ENCODE data around the gene SLC17A7.
A peak's percentile ranks its signal among the peaks of the same experiment; 100 is the strongest.

Gene SLC17A7

GRCh38 chr19:49425922-49426592 lies 15.3 kb downstream of the SLC17A7 start:
- DNase-seq, result peak; percentile 36

DNA sequence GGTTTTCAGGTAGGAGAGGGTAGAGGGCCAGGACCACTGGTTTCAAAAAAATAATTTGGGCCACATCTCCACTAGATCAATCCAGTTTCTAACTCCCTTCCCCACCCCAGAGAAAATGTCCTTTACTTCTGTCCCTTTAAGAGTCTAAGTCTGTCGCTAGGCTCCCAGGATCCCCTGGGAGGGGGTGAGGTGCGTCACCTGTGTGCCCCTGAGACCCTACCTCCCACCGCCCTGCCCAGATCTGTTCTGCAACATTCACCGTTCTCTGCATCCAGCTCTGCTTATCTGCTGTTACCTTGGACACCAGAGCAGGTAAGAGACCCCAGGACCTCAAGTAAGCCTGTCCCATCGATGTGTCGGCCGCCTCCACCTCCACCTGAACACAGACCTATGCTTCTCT lies 16.1 kb downstream of the SLC17A7 start, which contains the start of gene GFY:
Gene GFY, plus strand, starts transcription at position 211 of the 400 bp plus-strand sequence. CDS start 1,043 bp downstream, outside the sequence.
- no peak for DNase-seq

DNA sequence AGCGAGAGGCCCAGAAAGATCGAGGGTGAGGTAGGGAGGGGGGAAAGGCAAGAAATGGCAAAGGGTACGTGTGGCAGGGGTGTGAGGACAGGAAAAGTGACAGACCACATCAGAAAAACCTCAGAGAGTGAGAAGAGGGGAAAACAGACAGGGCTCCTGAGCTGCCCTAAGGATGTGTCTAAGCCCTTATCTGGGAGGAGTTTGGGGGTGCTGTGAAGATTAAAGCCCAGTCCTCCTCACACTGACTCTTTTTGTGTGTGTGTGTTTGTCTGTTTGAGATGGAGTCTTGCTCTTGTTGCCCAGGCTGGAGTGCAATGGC lies 17.4 kb downstream of the SLC17A7 start:
- DNase-seq, result no peak

DNA sequence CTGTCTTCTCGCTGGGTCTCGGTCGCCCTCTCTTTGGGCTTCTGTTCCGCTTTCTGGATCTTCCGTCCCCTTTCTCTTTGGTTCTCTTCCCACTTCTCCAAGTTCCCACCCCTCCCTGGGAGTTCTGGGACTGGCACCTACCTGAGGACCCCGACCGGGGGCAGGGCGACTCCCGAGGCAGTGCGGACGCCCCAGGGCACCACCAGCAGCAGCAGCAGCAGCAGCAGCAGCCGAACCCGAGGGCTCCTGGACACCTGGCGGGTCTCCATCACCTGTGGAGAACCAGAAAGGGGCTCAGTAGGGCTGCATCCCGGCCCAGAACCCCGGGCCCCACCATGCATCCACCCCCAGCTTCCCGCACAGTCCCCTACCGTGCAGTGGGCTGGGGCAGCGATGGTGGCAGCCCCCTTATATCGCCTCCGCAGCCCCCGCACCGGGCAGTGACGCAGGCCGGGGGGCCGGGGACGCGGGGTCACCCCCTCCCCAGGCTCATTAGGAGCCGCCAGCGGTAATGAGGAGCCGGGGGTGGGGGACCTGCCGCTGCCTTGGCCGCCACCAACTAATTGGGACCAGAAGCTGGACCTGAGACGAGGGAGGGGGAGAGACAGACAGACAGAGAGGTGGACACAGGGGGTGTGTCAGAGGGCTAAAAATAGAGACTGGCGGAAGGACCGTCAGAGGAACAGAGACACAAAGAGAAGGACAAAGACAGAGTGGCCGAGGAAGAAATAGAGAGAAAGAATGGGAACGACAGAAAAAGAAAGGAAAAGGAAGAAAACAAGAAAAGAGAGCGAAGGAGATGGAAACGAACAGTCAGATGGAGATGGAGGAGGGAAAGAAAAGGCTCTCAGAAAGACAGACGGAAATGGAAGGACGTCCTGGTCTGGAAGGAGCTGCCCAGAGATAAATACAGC lies 18.0 kb downstream of the SLC17A7 start, which contains the start of gene PTH2:
Gene PTH2, minus strand, starts transcription at position 371 of the 914 bp plus-strand sequence. Its CDS starts 102 bp downstream, at position 269.
- no peak for DNase-seq

- DNase-seq, result peak; percentile 34
Measured at GRCh38 chr19:49422407-49423070, 18.8 kb downstream of the SLC17A7 start.

DNA sequence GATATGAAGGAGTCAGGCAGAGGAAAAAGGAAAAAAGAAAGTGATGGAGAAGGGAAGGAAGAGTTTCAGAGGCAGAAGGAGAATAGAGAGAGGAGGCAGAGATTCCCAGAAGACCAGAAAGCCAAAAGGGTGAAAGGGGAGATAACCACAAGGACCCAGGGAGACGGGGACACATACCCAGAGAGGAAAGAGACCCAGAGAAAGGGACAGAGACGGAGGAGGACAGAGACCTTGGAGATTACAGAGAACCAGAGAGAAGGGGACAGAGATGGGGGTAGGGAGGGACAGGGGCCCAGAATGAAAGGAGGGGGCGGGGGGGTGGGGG lies 19.5 kb downstream of the SLC17A7 start:
- DNase-seq, result no peak

GRCh38 chr19:49421039-49421877 lies 20.1 kb downstream of the SLC17A7 start:
- DNase-seq, result peak; percentile 35

DNA sequence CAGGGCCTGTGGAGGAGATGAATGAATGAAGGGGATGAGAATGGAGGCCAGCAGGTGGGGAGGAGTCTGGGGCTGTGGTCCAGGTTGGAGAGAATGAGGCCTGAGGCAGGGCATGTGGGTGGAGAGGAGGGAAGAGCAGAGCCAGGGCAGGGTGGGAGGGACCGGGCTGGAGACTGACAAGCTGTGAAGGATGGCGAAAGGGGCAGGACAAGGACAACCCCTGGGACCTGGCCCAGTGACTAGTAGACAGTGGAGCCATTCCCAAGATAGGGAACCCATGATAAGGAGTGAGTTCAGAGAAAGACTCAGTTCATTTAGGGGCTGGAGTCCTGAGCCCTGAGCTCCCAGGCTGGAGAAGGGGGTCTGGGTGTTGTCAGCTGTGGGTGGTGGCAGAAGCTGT lies 21.1 kb downstream of the SLC17A7 start:
- DNase-seq, result no peak

DNA sequence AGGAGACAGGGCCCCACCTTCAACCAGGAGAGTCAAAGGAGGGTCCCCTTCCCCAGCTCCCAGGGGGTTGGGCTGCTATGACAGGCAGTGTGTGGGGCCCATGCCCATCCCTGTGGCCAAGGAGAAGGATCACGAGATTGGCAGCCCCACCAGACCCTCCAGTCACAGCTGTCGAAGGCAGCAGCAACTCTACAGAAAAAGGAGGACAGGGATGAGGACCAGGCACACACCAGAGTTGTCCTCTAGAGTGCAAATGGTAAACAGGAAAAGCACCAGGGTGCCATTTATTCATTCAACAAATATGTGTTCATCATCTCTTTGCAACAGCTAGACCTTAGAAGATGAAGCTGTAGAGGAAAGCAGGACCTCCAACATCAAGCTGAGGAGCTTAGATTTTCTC lies 22.2 kb downstream of the SLC17A7 start:
- no peak for DNase-seq

GRCh38 chr19:49418511-49418910 lies 22.8 kb downstream of the SLC17A7 start:
- no peak for DNase-seq

- DNase-seq, result no peak
Measured at GRCh38 chr19:49417088-49417487, 24.2 kb downstream of the SLC17A7 start.

GRCh38 chr19:49415810-49416200 lies 25.5 kb downstream of the SLC17A7 start:
- no peak for DNase-seq

DNA sequence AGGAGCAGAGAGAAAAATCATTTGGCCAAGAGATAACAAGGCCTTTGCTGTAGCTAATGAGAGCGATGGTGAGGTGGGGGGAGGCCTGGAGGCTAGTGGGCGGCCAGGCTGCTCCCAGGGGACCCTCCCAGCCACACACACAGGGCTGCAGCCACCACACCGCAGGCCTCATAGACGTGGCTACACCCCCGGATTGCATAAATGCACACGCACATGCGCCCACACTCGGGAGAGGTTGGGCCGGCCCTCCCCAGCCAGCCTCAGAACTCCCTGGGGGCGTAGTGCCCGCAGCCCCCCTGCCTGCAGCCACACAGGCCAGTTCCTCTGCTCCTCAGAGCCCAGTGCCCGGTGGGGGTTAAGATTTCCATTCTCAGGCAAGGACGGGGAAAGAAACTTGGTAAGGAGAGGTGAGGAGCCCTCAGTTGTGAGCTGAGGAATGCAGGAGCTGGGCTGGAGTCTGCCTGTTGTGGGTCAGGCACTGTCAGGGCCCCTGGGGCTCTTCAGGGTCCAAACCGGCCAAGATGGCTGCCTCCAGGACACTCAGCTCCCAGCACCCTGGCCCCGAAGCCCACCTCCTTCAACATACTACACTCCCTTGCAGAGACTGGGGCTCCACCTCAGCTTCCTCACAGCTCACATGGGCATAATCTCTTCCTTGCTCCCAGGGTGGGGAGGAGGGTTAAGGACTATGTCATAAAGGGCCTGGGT lies 26.1 kb downstream of the SLC17A7 start:
- DNase-seq, result no peak

- no peak for DNase-seq
Measured at GRCh38 chr19:49414256-49414655, 27.1 kb downstream of the SLC17A7 start.

DNA sequence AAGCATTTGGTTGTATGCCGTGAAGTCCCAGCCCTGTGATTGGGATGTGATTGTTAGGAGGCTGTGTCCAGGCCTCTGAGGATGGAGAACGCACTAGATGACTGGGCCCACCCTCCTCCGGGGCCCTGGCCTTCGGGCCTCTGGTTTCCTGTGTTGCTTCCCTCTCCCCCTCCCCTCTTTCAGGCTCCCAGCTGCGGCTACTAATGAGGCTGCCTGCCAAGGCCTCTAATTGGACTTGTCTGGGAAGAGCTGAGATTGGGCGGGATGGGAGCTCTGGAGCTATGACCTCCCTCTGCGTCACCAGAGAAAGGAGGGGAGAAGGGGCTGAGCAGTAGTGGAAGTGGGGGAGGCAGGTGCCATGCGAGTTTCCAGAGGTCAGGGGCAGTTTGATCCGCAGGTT lies 28.0 kb downstream of the SLC17A7 start:
- DNase-seq, result no peak

GRCh38 chr19:49411681-49412326 lies 29.5 kb downstream of the SLC17A7 start:
- no peak for DNase-seq

DNA sequence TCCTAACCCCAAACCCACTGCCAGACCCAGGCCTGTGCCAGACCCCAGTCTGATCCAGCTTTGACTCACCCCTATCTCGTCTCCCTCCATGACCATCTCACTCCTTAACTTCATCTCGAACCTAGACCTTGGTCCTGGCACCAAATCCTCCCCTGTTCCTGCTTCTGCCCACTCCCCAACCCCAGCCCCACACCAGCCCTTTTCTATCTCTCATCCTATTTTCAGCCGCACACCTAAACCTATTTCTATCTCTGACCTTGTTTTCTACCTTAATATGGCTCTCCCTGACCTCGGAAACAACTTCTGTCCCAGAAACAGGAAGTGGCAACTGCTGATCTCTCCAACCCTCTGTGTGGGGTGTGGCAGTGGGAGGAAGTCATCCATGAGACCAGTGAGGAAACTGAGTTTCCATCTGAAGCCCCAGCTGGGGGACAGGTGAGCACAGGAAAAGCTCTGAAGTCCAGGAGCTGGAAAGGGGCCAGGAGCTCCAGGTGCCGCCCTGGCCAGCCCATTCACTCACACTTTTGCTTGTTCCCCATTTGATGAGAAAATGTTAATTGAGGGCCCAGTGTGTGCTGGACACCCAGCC lies 31.8 kb downstream of the SLC17A7 start:
- DNase-seq, result no peak

GRCh38 chr19:49408816-49409440 lies 32.4 kb downstream of the SLC17A7 start:
- no peak for DNase-seq

DNA sequence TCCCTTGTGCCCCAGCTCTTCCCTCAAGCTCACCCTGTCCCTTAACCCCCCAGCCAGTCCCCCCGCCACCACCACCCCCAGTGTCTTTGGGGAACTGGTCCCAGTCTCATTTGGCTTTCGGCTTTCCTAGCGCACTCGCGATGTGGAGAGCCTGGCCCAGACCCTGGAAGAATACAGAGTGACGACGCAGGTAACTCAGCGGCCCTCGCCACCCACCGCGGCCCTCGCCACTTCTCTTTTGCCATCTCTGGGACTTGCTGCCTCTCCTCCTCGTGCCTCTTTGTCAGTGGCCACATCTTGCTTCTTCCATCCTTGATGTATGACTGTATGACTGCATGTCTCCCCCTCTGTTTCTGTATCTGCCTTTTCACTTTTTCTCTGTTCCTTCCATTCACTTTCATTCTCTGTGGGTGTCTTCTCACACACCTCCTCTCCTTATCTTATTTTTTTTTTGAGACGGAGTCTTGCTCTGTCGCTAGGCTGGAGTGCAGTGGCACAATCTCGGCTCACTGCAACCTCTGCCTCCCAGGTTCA lies 33.8 kb downstream of the SLC17A7 start:
- no peak for DNase-seq

DNA sequence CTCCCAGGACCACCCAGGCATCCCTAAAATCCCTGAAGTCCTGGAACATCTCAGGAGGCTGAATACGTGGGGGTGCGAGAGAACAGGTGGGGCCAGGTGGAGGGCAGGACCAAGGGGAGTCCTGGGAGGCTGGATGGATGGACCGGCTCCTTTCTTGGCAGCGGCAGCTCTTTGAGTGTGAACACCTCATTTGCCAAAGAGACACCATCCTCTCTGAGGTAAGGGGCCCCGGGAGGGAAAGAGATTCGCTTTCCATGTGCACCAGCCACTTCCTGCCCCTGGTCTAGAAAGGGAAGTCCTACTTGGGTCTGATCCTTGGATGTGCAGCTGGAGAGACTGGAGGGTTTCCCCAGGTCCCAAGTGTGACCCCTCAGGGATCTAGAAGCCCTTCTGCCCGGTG lies 34.2 kb downstream of the SLC17A7 start:
- DNase-seq, result no peak
